ENCODE results near the gene GNA14.

GRCh38 chr9:77569335-77569734 lies 78.8 kb downstream of the GNA14 start:
- TF ChIP-seq GATA2 (IDR thresholded peaks at IDR 0.05; ENCODE audit: low read depth, low read length) (no peak), GATA3 (IDR thresholded peaks at IDR 0.05; ENCODE audit: low read depth, low read length) (no peak)

Measured in SH-SY5Y (cell line).